NOMO-1 treated with dmso at 0.1 percent for 144 hours (cell line): Measurements from ENCODE around the gene SLC27A4.

Experiments used
- DNase-seq: peaks from one replicate; lab custom pipeline; 2025; ENCODE audit not compliant: unreplicated experiment; lab: John Stamatoyannopoulos, UW

Gene SLC27A4

DNA sequence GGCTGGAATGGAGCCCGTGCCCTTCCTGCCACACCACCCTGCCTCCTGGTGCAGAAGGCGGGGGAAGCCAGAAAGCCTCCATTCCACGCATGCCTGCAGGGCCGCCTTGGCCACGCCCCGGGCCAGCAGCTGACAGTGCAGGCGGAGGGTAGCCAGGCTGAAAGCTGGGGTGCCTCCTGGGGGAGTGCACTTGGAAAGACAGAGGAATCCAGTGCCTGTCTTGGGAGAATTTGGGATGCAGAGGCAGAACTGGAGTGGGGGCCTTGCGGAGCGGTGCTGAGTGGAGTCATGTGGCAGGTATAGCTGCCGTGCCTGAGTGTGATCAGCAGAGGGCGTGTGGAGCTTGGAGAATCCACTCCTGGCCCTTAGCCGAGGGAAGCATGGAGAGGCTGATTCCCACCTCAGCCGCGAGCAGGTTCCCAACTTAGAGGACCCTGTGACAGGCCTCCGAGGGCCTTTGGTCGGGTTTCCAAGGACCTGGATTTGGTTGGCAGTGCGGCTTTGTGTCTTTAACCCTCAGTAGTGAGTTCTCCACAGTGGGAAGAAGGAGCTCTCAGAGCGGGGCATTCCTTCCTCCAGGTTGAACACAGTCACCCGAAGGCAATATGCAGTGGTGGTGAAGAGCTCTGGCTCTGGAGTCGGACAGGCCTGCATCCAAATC, 21.8 kb downstream of the SLC27A4 start:
- DNase-seq, result peak; percentile 52

DNA sequence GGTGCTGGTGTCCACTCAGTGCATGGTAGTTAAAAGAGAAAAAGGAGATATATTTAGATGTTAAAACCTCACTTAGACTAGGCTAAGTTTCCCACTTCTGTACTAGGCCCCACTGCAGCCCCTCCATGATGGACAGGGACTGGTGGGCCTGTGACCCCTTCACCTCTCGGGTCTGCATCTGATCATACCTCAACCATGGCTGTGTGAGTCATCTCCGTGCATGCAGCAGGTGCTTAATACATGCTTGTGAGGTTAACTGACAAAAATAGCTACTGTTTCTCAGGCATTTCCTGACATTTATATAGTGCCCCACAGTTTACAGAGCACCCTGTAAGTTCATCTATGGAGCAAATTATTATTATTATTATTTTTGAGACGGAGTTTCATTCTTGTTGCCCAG, 22.4 kb downstream of the SLC27A4 start:
- no peak for DNase-seq

DNA sequence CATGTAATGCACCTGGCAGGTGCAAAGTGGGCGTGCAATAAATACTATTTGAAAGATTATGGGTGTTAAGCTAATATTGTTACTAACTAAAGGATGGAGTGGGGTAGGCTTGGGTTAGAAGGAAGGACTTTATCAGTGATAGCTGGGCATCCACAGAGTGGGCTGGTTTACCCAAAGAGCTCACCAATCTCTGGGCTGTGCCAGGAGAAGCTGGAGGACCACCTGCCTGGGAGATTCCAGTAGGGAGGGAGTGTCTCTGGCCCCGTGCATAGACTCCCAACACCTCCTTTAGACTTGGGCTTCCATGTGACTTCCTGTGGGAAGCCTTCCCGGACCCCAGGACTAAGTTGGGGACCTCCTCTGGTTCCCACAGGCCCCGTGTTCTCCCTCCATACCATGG, 25.2 kb downstream of the SLC27A4 start:
- no peak for DNase-seq

DNA sequence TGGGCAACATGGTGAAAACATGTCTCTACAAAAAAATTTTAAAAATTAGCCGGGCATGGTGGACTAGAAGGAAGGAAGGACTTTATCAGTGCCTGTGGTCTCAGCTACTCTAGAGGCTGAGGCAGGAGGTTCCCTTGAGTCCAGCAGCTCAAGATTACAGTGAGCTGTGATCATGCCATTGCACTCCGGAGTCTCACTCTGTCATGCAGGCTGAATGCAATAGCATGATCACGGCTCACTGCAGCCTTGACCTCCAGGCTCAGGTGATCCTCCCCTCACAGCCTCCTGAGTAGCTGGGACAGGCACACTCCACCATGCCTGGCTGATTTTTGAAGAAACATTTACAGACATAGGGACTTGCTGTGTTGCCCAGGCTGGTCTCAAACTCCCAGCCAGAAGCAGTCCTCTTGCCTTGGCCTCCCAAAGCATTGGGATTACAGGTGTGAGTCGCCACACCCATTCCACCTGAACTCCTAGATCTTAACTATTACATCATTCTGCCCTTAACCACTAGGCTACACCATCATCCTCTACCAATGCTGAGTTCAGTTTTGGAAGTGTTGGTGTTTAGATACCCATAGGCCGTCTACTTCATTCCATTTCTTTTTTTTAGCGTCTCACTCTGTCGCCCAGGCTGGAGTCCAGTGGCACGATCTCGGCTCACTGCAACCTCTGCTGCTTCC, 28.8 kb downstream of the SLC27A4 start:
- no peak for DNase-seq

DNA sequence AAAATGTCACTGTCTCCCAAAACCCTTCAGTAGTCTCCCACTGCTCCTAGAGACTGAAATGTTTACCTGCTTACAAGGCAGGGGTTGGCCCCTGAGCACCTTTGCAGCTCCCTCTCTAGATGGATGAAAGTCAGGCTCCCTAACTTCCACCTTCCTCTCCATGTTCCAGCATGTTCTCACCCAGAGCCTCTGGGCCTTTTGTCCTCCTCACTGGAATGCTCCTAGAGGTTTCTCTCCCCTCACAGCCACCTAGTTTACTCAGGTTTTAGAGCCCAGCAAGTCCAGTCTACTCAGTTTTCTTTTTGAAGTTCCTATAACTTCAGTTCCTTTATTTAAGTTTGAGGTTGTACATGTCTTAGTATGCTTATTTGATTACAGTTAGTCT, 30.0 kb downstream of the SLC27A4 start:
- no peak for DNase-seq

DNA sequence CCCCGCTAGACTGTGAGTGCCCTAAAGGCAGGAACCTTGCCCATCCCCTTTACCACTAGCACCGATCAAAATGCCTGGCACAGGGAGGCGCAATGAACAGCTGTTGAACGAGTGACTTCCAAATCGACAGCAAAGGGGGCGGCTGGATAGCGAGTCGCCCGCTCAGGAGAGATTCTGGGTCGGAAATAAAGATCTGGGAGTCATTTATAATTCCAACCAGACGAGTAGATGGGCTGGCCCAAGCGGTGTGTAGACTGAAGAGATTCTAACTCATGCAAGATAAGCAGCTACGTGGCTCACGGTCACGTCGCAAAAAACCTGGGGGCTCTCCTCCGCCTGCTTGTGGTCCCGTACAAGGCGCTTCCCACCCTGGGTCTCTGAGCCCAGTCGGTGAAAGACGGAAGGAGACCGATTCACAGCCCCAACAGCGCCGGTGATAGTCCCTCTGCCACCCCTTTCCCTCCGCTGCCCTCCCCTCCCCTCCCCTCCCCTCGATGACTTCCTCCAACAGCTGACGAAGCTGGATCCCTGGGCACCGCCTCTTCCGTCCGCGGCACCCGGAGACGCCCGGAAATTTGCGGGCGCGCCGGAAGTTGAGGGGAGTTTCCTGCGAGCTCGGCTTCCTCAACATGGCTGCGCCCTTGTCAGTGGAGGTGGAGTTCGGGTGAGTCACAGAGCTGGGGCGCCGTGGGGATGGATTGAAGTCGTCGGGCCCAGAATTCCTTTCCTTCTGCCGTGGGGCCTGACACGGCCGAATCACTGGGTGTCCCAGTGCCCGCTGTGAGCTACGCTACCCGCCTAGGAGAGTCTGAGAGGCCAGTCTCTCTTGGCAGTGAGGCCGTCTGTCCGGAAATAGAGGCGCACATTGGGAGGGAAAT, 30.7 kb downstream of the SLC27A4 start, which contains the start of gene URM1:
URM1 (plus strand) TSS at position 623 of the 878 bp plus-strand sequence; CDS start at position 630, 7 bp downstream.
- DNase-seq, result peak; percentile 96

DNA sequence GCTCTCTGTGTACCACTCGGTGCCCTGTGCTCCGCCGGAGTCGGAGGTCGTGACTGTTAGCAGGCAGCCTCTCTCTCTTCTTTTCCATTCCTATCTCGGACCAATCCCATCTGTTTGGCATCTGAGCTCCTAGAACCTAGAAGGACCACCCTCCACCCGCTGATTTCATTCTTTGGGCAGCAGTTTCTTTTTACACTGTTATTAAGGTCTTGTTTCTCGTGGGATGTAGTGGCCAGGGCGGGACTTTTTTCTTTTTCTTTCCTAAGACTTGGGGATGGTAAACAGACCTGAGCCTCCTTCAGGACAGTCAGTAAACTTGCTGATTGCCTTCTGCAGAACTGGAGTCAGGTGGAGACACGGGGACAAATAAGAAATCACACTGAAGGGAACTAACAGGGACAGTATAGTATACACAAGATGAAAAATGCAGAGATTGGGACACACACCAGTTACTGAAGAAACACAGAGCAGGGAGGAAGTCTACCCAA, 31.3 kb downstream of the SLC27A4 start:
- DNase-seq, result no peak

DNA sequence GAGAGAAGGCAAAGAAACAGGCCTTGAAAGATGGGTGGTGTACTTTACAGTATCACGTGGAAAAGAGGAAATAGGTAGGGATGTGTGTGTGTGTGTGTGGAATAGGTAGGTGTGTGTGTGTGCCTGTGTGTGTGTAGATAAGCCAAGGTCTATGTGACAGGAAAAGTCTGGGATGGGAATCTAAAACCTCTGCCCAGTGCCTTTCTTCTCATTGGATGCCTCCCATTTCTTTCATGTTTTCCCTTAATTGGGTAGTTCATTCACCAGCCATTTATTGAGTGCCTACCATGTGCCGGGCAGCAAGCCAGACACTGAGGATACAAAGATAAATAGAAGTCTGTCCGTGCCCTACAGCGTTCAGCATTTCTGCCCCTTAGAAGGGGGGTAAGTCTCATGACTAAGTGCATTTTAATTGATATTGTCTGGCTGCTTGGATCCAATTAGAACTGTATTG, 31.9 kb downstream of the SLC27A4 start:
- no peak for DNase-seq

DNA sequence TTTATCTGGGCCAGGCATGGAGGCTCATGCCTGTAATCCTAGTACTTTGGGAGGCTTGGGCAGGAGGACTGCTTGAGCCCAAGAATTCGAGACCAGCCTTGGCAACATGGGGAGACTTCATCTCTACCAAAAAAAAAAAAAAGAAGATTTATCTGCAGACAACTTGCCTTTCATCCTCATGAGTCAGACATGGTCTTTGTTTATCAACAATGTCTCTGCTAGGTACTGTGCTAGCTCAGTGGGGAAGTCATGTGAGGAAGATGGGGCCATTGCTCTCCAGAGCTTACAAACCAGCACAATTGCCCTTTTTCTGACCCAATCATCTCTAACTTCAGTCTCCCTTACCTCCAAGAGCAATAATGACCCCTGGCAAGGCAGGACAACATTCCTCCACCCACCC, 32.5 kb downstream of the SLC27A4 start:
- no peak for DNase-seq

DNA sequence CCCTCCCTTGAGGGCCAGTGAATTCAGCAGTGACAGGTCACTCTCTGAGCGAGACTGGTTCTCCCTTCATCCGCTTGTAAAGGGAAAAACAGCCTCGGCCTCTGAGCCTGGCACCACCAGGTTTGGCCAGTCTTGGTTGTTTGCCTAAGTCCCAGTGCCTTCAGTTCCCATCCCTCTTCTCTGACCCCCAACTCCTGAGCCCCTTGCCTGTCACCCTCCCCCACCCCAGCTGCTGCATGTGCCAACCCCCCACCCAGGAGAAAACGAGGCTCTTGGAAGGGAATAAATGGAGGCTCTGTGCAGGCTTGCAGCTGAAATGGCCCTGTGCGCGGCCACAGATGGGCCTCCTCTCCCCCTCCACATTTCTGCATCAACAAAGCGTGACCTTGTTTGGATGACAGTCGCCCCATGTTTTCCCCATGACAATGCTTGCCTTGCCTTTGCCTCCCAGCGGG, 33.9 kb downstream of the SLC27A4 start:
- DNase-seq, result no peak

DNA sequence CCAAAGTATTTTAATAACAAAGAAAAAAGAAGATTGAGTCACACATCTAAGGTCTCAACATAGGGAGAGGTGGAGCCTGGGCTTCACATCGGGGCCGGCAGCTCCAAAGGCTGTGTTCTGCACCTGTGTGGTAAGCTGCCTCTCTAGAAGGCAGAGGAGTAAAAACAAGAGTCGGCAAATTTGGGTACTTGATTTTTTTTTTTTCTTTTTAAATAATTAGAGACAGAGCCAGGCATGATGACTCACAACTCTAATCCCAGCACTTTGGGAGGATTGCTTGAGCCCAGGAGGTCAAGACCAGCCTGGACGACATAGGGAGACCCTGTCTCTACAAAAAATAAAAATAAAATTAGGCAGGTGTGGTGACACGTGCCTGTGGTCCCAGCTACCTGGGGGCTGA, 35.5 kb downstream of the SLC27A4 start:
- no peak for DNase-seq

DNA sequence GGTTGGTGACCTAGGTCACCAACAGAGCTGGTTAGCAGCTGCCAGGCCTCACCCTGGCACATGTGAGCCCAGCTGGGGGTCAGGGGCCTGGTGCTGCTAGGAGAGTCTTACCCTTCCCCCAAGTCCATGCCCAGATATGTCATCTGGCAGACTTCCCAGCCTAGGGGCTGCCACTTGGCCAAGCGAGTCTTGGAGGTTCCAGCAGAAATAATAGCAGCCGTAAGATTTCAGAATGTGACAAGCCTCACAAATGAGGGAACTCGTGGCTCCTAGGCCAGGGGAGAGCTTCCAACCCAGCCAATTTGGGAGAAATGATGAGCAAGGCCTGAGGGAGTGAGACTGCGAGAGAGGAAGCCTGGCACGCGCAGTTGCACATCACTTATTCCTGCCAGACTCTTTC, 41.9 kb downstream of the SLC27A4 start:
- no peak for DNase-seq

DNA sequence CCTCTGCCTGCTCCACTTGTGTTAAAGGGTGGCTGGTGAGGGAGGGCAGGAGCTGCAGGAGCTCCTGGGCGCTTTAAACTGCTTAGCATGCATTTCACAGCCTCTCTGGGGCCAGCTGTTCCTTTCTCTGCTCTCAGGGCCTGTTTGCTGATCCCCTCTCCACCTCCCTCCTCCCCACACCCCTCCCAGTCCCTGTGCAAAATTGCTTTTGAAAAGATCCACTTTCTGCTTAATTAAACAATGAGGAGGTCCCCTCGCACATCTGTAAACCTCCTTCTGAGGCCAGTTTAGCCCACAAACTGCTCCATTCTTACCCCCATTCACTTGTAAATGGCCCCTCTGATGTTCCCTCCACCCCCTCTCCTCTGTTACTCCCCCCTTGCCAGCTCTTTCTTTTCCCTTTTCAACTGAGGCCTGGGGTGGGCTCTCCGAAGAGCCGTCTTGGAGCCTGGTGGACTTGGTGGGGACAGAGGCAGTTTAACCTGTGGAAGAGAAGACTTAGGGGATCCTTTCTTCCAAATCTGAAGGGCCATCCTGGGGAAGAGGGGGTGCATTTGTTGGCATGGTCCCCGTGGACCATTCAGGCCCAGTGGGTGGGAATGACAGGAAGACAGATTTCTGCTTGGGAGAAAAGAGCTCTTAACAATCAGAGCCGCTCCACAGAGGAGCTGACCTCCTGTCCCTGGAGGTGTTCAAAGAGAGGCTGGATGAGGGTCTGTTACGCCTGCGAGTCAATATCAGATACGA, 42.9 kb downstream of the SLC27A4 start:
- DNase-seq, result no peak

DNA sequence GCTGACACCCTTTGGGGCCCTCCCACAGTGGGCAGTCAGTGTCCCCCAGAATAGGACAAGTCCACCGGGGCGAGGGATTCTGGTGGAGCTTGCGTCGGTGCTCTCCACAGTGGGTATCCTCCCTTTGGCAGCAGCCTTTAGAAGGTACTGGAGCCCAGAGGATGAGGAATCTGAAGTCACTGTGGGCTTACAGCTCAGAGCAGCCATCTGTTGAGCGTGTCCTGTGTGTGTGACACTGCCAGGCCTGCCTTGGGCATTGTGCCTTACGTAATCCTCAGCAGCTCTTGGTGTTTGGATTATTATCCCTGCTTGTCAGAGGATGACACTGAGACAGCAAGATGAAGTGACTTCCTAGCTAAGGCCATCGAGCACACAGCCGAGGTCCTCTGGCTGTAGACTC, 43.5 kb downstream of the SLC27A4 start:
- DNase-seq, result no peak

DNA sequence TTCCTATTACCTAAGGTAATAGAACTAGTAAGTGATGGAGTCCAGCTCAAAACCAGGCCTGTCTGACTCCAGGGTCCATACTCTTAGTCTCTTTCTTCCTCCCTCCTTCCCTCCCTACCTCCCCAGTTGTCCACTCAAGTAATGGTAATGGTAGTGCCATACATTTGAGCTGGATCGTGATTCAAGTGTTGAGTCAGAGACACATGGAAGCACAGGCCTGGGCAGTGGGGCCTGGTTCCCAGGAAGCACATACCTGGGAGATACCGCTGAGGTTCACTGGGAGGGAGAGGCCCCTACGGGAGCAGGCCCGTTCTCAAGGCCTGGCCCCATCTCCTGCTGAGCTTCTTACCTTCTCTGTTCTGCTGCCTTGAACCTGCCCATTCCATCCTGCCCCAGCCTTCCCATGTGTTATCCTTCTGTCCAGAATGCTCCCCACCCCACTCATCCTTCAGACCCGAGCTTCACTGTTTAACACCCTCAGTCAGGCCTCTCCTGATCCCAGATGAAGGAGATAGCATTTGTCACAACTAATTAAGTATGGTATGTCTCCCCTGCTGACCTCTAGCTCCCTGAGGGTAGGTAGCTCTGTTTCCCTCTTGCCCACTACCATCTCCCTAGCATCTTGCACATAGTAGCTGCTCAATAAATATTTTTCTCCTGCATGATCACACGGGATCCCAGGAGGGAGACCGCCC, 44.6 kb downstream of the SLC27A4 start:
- no peak for DNase-seq

DNA sequence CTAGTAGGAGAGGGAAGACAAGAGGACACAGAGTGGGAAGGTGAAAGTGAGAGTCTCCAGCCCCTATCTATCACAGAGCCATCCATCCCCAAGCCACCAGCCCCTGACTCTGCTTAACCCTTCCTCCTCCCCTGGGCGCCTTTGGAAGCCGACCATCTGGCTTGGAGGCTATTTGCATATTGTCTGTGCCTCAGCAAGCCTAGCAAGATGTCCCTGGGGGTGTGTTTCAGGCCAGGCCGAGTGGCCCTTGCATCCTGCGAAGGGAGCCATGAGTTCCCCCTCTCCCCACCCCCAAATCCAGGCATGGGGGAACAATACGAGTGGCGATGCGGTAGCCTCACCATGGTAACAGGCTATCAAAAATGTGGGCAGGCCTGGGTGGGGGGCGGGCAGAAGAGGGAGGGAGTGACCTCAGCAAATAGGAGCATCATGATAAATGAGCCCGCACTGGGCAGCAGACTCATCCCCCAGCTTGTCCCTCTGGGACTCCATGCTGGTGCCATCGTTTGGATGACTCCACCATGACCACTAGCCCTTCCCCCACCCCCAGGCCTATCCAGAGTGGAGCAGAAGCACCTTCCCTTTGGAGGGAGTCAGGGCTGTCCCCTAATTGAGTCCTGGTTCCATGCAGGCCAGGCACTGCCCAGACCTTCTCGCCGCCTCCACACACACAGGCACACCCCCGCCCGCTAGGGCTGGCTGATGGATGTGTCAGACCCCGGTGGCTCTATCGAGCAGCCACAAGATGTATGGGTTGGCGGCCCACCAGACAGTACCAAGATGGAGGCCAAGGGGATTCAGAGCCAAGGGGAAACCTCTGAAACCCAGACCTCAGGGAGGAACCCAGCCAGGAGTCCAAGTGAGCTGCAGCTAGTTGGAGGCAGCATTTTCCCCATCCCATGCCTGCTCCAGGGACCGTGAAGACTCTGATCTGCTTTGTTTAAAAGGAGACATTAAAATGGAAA, 45.5 kb downstream of the SLC27A4 start:
- no peak for DNase-seq

DNA sequence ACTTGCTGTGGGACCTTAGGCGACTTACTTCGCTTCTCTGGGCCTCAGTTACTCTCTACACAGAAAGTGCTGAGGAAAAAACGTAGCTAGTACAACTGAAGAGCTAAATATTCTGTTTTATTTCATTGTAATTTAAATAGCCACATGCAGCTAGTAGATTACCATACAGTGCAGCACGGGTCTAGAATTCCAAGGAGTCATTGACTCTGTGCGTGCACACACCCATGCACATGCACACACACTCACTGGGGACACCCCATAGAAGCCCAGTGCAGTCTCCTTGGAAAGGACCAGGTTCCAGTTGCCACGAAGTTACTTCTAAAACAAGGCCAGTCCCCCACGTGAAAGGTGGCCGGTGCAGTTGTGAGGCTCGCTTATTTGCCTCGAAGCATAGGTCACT, 47.8 kb downstream of the SLC27A4 start:
- no peak for DNase-seq

DNA sequence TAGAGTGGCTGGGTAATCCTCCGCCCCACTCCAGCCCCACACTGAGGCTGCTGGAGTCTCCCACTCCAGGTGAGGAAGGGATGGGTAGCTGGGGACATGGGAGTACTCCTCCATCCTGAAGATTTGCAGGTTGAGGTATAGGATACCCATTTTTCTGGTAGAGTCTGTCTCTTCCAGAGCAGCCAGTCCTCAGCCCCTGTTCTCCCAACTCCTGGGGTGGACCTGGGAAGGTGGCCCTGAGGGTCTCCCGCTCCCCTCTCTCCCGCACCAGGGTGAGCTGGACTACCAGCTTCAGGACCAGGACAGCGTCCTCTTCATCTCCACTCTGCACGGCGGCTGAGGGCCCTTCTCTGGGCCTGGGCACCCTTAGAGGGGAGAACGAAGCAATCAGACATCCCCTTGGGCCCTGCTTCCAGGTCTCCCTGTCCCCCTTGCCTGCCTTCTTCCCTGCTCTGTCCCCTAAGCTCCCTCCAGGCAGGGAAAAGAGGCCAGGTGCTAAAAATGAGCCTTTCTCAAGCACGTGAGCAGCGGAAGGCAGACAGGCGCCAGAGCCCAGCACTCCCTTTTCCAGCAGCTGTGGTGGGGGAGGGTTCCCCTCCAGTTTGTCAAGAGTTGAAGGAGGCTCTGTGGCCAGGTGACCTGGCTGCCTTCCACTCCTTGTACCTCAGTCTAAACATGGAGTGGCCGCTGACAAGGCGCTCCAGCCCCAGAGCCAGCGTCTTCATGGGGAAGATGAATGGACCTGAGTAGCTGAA, 49.2 kb downstream of the SLC27A4 start:
- no peak for DNase-seq
